Neural cell (in vitro differentiated cells): Measurements from ENCODE around the gene CDH4. TPM values are rescaled to one million over a fixed set of nuclear protein-coding genes. Genes with fewer than 3 reads are reported as not detected.

Experiments used
- H2AFZ ChIP-seq: fragments of 200-600, 300-800 bp; sonication (generic), shearing (Covaris generic); 2 replicates; pipeline ENCODE4 v1.6.0; 2014; ENCODE audit warnings: low read depth, mild to moderate bottlenecking, antibody characterized with exemption, low read length, moderate library complexity
- H3F3A ChIP-seq: fragments of 200-600 bp; shearing (Covaris generic); 2 replicates; pipeline ENCODE4 v1.6.1; 2016; ENCODE audit warnings: mild to moderate bottlenecking, moderate library complexity, mixed read lengths, antibody characterized with exemption, low read length; ENCODE audit not compliant: insufficient read depth, poor library complexity, severe bottlenecking
- H3K27ac ChIP-seq: fragments of 200-600, 300-800 bp; sonication (generic), shearing (Covaris generic); 2 replicates; pipeline ENCODE4 v1.5.1; 2014; ENCODE audit warnings: mild to moderate bottlenecking, low read length, moderate library complexity
- H3K27me3 ChIP-seq: fragments of 300-800, 200-600 bp; sonication (generic), shearing (Covaris generic); 2 replicates; pipeline ENCODE4 v1.6.0; 2014; ENCODE audit warnings: mild to moderate bottlenecking, low read depth, low read length, moderate library complexity; ENCODE audit not compliant: insufficient read depth
- H3K36me3 ChIP-seq: fragments of 300-800, 200-600 bp; sonication (generic), shearing (Covaris generic); 2 replicates; pipeline ENCODE4 v1.5.1; 2014; ENCODE audit warnings: mild to moderate bottlenecking, antibody characterized with exemption, low read length, moderate library complexity; ENCODE audit not compliant: insufficient read depth
- H3K4me2 ChIP-seq: fragments of 300-800, 200-600 bp; sonication (generic), shearing (Covaris generic); 2 replicates; pipeline ENCODE4 v1.6.0; 2014; ENCODE audit warnings: mild to moderate bottlenecking, low read length
- H3K4me3 ChIP-seq: fragments of 300-800, 200-600 bp; sonication (generic), shearing (Covaris generic); 2 replicates; pipeline ENCODE4 v1.5.1; 2014; ENCODE audit warnings: mild to moderate bottlenecking, low read length, moderate library complexity
- H3K79me2 ChIP-seq: fragments of 200-600 bp; shearing (Covaris generic); replicated peaks from 2 replicates; pipeline ENCODE4 v1.6.0; 2014; ENCODE audit warnings: mild to moderate bottlenecking, low read length, moderate library complexity; ENCODE audit not compliant: insufficient read depth
- H3K9ac ChIP-seq: fragments of 300-800, 200-600 bp; sonication (generic), shearing (Covaris generic); 2 replicates; pipeline ENCODE4 v1.6.1; 2016; ENCODE audit warnings: mild to moderate bottlenecking, low read length, mixed read lengths
- H3K9me2 ChIP-seq: fragments of 200-600 bp; shearing (Covaris generic); 2 replicates; pipeline ENCODE4 v1.6.1; 2016; ENCODE audit warnings: mild to moderate bottlenecking, low read length, mixed read lengths; ENCODE audit not compliant: insufficient read depth
- H3K9me3 ChIP-seq: fragments of 200-600, 300-800 bp; sonication (generic), shearing (Covaris generic); 2 replicates; pipeline ENCODE4 v1.6.1; 2016; ENCODE audit warnings: mild to moderate bottlenecking, mixed run types, low read length, moderate library complexity, mixed read lengths
- H4K20me1 ChIP-seq: fragments of 200-600 bp; shearing (Covaris generic); 2 replicates; pipeline ENCODE4 v1.6.1; 2016; ENCODE audit warnings: mild to moderate bottlenecking, mixed run types; ENCODE audit not compliant: insufficient read depth
- EP300 ChIP-seq: fragments of 450-650 bp; conservative IDR thresholded peaks from 2 replicates; pipeline ENCODE4 v1.6.1; 2014; ENCODE audit warnings: antibody characterized with exemption, mild to moderate bottlenecking, moderate library complexity; ENCODE audit not compliant: poor library complexity, severe bottlenecking
- EZH2 ChIP-seq: fragments of 200-600, 300-800 bp; shearing (Covaris generic), sonication (generic); IDR thresholded peaks from 2 replicates; pipeline ENCODE4 v1.6.1; 2014; ENCODE audit warnings: antibody characterized with exemption, low read length, borderline replicate concordance, mild to moderate bottlenecking; ENCODE audit not compliant: insufficient read depth, poor library complexity, severe bottlenecking
- MXI1 ChIP-seq: fragments of 450-650 bp; conservative IDR thresholded peaks from 2 replicates; pipeline ENCODE4 v1.6.1; 2014; ENCODE audit warnings: antibody characterized with exemption, mild to moderate bottlenecking; ENCODE audit not compliant: poor library complexity, severe bottlenecking
- POLR2AphosphoS5 ChIP-seq: IDR thresholded peaks from 2 replicates; pipeline ENCODE4 v1.6.1; 2012
- RAD21 ChIP-seq: fragments of 450-650 bp; conservative IDR thresholded peaks from 2 replicates; pipeline ENCODE4 v1.6.1; 2014; ENCODE audit warnings: antibody characterized with exemption, mild to moderate bottlenecking, moderate library complexity
- SMC3 ChIP-seq: fragments of 450-650 bp; conservative IDR thresholded peaks from 2 replicates; pipeline ENCODE4 v1.6.1; 2014; ENCODE audit warnings: antibody characterized with exemption, mild to moderate bottlenecking, moderate library complexity; ENCODE audit not compliant: poor library complexity
- TAF1 ChIP-seq: IDR thresholded peaks from 2 replicates; pipeline ENCODE4 v1.6.1; 2012; ENCODE audit warnings: low read depth
- polyA plus RNA-seq: library from polyadenylated mRNA; depleted of rRNA; stranded (reverse); fragments of >200 nt; gene quantifications from 2 replicates; pipeline ENCODE4 v1.2.3, GENCODE V29; 2014
- TF ChIP-seq, protein P1 (sequence below): fragments of 450-650 bp; IDR thresholded peaks from 2 replicates; pipeline ENCODE4 v1.5.1; 2014; ENCODE audit warnings: antibody characterized with exemption, mild to moderate bottlenecking, moderate library complexity; ENCODE audit not compliant: poor library complexity, severe bottlenecking
- TF ChIP-seq, protein P2 (sequence below): IDR thresholded peaks from 2 replicates; pipeline ENCODE4 v1.6.1; 2012; ENCODE audit warnings: borderline replicate concordance

The CDH4 gene
- polyA plus RNA-seq, 1 donor from 2014 or later: 24.6 TPM

DNA sequence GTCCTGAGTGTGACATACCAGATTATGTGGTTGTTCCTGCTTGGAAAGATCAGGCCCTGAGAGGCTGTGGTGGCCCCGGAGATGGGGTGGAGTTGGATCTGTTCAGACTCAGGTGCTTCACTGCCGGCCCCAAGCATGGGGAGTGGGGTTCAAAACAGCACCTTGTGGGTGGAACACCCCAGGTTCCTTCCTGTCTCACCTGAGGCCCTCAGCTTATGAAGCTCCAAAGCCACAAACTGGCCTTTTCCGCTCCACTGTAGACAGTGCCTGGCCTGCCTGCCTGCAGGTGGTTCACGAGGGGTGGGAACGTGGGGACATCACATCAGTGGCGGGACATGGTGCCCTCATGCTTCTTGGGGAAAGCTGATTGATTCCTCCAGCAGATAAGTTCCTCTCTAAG is 667.2 kb downstream of the CDH4 start:
- no peaks in the 10 kb centered on the region for H4K20me1 ChIP-seq
- H3K27me3 ChIP-seq: no peaks in the 10 kb centered on the region
- no peaks in the 10 kb centered on the region for H3F3A ChIP-seq
- H3K79me2 ChIP-seq: no peaks in the 10 kb centered on the region
- no peaks in the 10 kb centered on the region for H3K9me3 ChIP-seq
- no peak for TF ChIP-seq MXI1
- TF ChIP-seq, protein P1, sequence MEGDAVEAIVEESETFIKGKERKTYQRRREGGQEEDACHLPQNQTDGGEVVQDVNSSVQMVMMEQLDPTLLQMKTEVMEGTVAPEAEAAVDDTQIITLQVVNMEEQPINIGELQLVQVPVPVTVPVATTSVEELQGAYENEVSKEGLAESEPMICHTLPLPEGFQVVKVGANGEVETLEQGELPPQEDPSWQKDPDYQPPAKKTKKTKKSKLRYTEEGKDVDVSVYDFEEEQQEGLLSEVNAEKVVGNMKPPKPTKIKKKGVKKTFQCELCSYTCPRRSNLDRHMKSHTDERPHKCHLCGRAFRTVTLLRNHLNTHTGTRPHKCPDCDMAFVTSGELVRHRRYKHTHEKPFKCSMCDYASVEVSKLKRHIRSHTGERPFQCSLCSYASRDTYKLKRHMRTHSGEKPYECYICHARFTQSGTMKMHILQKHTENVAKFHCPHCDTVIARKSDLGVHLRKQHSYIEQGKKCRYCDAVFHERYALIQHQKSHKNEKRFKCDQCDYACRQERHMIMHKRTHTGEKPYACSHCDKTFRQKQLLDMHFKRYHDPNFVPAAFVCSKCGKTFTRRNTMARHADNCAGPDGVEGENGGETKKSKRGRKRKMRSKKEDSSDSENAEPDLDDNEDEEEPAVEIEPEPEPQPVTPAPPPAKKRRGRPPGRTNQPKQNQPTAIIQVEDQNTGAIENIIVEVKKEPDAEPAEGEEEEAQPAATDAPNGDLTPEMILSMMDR: no peak
- TF ChIP-seq EP300: no peak
- TF ChIP-seq TAF1: no peak
- TF ChIP-seq, protein P2, sequence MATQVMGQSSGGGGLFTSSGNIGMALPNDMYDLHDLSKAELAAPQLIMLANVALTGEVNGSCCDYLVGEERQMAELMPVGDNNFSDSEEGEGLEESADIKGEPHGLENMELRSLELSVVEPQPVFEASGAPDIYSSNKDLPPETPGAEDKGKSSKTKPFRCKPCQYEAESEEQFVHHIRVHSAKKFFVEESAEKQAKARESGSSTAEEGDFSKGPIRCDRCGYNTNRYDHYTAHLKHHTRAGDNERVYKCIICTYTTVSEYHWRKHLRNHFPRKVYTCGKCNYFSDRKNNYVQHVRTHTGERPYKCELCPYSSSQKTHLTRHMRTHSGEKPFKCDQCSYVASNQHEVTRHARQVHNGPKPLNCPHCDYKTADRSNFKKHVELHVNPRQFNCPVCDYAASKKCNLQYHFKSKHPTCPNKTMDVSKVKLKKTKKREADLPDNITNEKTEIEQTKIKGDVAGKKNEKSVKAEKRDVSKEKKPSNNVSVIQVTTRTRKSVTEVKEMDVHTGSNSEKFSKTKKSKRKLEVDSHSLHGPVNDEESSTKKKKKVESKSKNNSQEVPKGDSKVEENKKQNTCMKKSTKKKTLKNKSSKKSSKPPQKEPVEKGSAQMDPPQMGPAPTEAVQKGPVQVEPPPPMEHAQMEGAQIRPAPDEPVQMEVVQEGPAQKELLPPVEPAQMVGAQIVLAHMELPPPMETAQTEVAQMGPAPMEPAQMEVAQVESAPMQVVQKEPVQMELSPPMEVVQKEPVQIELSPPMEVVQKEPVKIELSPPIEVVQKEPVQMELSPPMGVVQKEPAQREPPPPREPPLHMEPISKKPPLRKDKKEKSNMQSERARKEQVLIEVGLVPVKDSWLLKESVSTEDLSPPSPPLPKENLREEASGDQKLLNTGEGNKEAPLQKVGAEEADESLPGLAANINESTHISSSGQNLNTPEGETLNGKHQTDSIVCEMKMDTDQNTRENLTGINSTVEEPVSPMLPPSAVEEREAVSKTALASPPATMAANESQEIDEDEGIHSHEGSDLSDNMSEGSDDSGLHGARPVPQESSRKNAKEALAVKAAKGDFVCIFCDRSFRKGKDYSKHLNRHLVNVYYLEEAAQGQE: no peak
- TF ChIP-seq EZH2: no peak
- TF ChIP-seq SMC3: no peak
- no peak for TF ChIP-seq RAD21
- TF ChIP-seq POLR2AphosphoS5: no peak
- no peaks in the 10 kb centered on the region for H3K36me3 ChIP-seq
- no peak overlapping the region for H3K27ac ChIP-seq
- H3K9ac ChIP-seq: no peak overlapping the region
- no peak overlapping the region for H3K4me3 ChIP-seq
- no peak overlapping the region for H3K4me2 ChIP-seq
- no peak overlapping the region for H2AFZ ChIP-seq
- H3K9me2 ChIP-seq: no peaks in the 10 kb centered on the region

DNA sequence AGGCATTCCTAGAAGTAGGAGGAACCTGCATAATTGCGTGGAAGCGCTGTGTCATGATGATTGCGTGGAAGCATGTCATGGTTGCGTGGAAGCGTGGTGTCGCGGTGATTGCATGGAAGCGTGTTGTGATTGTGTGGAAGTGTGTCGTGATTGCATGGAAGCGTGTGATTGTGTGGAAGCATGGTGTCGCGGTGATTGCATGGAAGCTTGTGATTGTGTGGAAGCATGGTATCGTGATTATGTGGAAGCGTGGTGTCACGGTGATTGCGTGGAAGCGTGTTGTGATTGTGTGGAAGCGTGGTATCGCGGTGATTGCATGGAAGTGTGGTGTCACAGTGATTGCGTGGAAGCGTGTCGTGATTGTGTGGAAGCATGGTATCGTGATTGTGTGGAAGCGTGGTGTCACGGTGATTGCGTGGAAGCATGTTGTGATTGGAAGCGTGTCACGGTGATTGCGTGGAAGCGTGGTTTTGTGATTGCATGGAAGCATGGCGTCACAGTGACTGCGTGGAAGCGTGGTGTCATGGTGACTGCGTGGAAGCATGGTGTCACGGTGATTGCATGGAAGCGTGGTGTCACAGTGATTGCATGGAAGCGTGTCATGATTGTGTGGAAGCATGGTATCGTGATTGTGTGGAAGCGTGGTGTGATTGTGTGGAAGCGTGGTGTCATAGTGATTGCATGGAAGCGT is 667.8 kb downstream of the CDH4 start:
- H3F3A ChIP-seq: no peaks in the 10 kb centered on the region
- no peaks in the 10 kb centered on the region for H3K36me3 ChIP-seq
- no peak overlapping the region for H3K9ac ChIP-seq
- no peaks in the 10 kb centered on the region for H4K20me1 ChIP-seq
- H3K79me2 ChIP-seq: no peaks in the 10 kb centered on the region
- no peak overlapping the region for H3K4me2 ChIP-seq
- TF ChIP-seq EZH2: no peak
- no peaks in the 10 kb centered on the region for H3K9me2 ChIP-seq
- no peak overlapping the region for H3K27ac ChIP-seq
- H3K9me3 ChIP-seq: no peaks in the 10 kb centered on the region
- no peak overlapping the region for H2AFZ ChIP-seq
- H3K4me3 ChIP-seq: no peak overlapping the region
- H3K27me3 ChIP-seq: no peaks in the 10 kb centered on the region
